ENCODE measurements around the gene MEGF6.

- TF ChIP-seq CTCF (IDR thresholded peaks at IDR 0.05) (no peak), POLR2A (IDR thresholded peaks at IDR 0.05) (no peak)
Observed at GRCh38 chr1:3519301-3519885, 91.9 kb downstream of the MEGF6 start.

All from heart left ventricle (tissue), 13 donors.